NK-92 (cell line): Measurements from ENCODE around the gene TENM4.
"Not testable (repeated sequence)": the region's sequence is repeated elsewhere in the genome, so short reads cannot be mapped to it uniquely, and the experiment has no call there.

Experiments used
- DNase-seq: peaks from one replicate; lab custom pipeline; 2025; ENCODE audit not compliant: unreplicated experiment; lab: John Stamatoyannopoulos, UW

TENM4 gene

DNA sequence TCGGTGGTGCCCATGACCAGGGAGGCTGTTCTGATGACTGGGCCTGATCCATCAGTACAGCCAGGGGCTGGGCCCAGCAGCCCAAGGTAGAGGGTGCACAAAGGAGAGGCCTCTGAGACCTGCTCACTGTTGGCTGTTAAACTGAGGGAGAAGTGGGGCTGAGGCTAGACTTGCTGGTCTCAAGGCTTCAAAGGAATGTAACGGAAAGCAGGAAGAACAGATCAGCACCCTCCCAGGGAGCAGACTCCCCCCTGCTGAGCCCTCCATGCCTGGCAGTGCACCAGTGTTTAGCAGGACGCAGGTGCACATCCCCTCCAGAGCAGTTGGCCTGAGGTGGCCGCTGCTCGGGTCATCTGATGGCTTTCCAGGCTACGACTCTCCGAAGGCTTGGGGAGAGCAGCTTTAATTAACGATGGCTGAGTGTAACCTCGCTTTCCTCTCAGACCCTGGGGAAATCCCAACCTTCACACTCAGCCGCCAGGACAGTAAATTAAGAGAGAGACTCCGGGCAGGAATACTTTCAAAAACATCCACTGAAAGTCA lies 610.5 kb downstream of the TENM4 start:
- no peak for DNase-seq

DNA sequence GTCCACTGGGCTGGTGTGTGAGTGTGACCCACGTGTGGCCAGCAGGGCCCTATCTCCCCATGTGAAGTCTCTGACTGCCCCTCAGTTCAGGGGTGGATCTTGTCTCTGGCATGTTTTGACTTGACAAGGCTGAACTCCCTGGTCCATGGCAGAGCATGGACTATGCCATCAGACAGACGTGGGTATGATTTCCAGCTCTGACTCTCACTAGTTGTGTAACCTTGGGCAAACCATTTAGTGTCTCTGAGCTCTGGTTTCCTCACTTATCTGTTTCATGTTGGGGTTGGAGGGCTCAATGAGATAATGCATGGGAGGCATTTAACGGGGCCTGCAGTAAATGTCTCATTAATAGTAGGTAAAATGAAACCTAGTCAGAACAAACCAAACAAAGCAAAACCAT lies 611.7 kb downstream of the TENM4 start:
- DNase-seq, result no peak

DNA sequence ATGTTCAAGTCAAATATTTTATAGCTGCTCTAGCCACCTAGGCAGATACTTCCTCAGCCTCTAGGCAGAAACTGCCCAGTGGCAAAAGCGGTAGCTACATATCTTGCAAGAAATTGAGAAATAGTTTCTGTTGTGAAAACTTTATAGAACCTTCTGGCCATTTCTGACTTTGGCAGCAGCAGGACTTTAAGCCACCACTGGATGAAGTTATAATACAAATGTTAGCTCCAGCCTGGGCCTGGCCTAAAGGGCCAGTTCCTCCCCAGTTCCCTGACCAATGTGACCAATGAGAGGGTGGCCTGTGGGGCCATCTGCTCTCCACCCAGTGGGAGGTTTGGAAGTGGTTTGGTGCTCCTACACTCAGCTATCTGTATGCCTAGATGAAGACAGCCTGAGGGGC lies 612.2 kb downstream of the TENM4 start:
- DNase-seq, result no peak

DNA sequence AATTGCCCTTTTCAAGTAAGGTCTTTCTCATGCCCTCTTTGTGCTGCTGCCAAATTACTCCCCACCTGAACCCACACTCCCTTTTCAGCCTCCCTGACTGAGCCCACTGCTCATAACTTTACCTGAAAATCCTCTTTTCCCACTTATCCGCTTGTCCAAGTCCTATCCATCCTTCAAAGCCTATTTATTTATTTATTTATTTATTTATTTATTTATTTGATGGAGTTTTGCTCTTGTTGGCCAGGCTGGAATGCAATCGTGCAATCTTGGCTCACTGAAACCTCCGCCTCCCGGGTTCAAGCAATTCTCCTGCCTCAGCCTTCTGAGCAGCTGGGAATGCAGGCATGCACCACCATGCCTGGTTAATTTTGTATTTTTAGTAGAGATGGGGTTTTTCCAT lies 613.5 kb downstream of the TENM4 start:
- not testable (repeated sequence) for DNase-seq

DNA sequence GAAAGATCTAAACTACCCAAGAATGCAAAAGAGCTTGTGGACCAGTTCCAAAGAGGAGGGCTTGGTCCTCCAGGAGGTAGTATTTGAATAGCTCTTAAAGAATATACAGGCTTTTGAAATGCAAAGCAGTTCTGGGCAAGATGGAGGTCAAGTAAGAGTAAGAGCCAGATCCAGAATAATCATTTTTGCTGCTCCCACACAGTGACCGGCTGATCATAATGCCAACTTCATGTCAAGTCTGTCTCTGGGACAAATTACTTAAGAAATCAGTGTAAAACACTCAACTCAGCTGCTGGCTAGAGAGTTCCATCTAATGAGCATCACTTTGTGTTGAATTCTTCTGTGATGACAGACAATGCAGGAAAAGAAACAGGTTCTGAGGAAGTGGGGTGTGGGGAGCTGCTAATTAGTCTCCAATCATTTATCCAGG lies 615.2 kb downstream of the TENM4 start:
- DNase-seq, result no peak

DNA sequence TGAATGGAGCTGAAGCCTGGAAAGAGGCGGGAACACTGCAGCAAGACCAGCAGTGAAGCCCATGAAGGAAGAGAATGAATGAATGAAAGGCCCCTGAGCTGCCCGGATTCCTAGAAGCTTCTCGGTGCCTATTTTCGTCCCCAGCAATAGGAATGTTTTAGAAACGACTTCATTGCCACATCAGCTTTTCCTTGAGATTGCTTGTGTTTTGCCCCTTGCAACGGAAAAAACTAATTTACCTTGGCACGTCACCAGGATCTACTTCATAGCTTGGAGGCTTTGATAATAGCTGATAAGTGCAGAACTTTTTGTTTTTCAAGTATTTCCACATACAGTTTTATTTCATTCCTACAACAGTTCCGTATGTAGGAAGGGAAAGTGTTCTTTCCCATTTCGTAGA lies 617.2 kb downstream of the TENM4 start:
- DNase-seq, result no peak

DNA sequence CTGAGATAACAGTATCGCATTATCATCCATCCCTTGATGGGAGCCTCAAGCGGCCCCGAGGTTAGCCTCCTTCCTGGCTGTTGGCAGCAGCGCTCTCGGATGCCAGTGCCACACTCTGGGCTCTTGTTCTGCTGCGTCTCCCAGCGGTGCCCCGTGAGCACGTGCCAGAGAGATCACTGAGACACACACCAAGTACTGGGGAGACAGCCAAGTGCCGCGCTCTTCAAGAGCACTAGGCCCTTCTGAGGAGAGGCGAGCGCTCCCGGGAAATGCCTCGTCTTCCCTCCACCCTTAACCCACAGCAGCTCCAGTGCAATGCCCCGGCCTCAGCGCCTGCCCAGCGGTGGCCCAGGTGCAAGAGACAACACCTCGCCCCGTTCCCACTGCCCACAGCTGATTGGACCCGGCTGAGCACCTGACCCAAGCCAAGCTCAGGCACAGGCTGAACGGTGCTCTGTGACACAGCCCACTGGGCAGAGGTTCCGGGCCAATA lies 617.9 kb downstream of the TENM4 start:
- no peak for DNase-seq

DNA sequence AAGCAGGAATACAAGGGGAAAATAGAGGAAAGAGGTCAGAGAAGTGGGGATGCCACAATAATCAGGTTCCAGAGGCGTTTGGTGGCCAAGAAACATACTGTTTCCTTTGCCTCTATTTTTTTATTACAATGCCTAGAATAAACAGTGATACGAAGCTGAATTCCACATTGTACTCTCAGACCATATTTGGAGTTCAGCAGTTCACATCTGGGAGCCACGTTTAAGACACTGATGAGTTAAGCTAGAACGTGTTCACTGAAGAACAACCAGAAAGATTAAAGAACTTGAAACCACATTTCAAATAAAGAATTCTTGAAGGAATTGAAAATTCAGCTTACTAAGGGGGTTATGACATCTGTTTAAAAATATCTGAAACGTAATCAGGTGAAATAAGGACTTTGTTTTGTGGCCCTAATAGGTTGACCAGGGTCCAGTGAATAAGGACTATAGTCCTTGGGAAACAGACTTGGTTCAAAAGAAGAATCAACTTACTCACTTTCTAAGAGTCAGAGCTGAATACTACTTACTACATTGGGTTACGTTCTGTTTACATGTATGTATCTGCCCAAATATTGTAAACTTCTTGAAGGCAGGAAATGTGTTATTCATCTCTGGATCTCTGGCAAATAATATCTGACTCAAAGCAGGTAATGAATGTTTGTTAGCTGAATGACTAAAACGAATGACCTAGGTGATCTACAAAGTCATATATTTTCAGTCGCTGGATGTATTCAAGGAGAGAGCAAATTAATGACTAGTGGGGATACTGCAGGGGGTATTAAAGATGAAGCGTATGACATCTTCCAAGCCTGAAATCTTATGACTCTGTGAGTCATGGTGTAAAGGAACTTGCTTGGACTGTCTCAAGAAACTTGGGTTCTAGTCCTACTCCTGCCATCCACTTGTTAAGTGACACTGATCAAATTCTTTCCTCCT lies 619.2 kb downstream of the TENM4 start:
- DNase-seq, result no peak

DNA sequence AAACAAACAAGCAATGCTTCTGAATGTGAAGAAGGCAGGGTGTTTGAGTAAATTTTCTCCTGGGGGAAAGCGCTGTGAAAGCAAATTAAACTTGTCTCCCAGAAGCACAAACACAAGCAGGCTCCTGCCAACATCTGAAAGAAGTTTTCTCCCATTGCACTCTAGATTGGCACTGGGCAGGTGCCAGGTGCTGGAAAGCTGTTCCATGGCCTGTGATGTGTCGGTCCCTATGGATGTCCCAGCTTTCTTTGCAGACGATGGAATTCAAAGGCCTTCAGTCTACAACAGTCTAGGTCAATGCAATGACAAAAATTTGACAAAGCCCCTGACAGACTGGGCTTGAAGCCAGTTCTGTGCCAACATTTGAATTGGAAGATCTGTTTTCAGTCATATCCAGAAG lies 620.1 kb downstream of the TENM4 start:
- no peak for DNase-seq

DNA sequence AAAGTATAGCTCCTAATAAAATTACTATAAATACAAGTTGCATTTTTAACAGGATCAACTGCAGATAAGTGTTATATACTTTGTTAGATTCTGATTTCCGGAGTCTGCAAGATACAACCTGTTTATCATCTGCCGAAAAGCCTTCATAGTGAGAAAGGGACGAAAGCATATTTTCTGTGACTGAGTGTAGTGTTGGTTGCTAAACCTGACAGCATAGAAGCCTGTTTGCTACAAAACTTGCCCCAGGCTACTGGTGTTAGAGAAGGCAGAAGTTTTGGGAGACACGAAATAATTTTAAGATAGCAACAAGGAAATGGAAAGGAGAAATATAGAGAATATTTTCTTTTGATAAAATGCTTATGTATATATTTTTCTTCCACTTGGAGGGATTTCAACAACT lies 622.6 kb downstream of the TENM4 start:
- DNase-seq, result no peak

DNA sequence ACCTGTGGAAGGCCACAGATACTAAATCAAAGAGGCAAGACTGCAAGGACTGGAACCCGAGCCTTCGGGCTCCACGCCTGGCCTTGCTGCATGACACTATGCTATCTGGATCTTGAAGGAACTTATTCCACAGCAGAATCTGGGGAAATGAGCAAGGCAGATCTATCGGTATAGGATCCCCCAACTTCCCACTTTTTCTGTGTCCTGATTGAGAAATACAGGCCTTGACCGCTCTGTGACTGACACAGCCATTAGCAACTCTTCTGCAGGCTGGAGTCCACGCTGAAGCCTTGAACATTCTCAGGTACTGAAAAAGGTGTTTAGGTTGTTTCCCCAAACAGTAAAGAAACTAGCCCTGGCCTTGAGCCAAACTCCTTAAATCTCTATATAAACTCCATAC lies 625.0 kb downstream of the TENM4 start:
- DNase-seq, result no peak

DNA sequence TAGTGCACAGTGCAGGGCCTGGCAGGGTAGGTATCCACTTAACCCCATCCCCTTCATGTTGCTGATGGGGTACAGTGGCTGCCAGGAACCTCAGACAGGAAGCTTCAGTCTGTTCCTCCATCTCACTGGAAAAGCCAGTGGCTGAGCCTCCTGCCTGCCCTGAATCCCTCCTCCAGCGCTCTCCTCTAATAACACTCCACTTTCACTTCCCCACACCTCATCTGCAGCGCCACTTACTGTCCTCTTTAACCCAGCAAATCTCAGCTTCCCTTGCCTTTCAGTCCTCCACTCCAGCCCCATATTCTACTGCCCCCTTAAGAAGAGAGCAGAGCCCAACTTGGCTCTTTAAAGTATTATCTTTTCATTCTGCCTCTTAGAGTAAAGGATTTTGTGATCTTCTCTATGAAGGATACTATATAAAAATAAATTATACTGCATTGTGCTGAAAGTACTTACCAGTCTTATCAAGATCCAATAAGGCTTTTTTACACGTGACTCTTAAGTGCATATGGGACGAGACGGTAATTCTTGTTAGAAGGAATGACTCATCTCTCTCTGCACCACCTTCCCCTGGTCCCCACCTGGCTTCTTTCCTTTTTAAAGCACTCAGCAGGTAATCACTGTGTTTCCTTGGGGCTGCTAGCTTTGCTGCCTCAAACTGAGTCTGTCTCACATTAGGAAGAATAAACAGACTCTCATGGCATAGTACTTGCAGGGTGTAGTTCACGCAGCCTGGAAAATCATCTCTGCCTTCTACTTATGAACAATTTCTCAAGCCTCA lies 628.1 kb downstream of the TENM4 start:
- DNase-seq, result no peak

DNA sequence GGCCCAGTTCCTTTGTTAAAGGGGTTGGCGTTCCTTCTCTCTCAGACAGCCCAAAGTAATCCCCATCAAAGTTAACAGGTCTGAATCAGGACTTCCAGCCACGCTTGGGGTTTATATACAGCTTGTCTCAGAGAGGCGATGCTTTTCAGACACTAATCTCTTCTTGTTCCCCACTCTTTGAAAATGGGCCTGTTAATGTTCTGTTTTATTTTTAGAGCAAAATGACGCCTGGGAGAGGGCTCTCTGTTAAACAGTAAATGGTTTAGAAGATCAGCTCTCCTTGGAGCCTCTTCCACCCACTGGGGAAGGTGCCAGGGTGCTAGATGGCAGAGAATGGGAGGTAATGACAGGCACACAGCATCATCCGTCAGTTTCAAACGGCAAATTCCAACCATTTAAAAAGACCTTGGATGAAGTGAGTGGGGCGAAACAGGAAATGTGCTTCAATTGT lies 630.2 kb downstream of the TENM4 start:
- no peak for DNase-seq

DNA sequence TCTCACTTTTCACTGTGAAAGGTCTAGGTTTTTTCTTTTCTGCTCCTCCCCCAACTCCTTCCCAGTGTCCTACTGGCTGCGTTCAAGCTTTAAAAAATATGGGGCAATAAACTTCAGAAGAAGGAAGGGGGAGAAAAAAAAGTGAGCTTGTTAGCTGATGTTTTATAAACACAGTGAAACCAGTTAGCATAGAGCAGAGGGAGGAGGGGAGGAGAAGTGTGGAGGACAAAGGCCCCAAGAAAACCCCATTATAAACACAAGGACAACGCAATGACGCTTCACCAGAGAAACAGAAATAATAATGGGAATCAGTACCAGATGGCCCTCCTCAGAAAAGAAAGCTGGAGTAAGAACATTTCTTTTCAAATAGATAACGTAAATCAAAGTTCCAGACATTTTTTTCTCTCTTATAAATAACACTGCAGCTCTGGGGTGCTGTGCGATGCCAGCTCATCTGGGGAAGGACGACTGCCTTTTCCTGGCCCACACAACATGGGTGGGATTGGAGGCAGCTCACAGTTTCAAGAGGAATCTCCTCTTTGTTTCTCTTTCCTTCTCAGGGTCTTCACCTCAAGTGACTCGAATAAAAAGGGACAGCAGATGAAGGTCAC lies 630.8 kb downstream of the TENM4 start:
- DNase-seq, result no peak

DNA sequence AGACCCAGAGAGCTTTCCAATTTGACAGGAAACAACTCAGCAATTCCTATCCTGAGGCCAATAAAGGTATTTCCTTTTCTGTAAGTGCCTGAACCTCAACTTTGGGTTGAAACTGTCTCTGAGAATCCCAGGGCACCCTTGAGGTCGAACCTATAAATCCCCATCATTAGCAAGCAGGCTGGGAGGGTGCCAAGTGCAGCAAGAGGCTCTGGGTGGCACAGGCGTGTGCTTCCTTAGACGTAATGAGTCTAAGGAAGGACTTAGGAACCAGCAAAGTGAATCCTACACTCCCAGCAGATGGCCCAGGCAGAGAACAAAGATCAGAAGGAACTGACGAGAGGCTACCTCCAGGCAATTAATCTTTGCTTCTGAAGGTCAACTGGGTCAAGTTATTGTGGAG lies 631.9 kb downstream of the TENM4 start:
- no peak for DNase-seq

DNA sequence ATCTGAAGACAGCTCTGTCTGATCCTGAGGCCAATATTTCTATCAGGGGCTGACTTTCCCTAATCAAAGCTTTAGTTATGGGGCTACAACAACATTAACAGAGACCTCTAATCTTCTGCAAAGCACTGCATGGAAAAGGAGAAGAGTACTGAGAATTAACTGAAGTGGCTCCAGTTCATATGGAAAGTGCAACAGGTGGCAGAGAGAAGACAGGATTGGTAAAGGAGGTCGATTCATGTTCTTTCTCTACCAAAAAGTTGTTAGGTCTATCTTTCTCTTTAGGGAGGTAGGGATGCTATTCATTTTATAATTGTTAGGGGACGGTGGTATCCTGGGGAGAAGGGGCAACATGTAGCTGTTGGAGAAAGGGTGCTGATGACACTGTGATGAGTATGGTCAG lies 633.5 kb downstream of the TENM4 start:
- no peak for DNase-seq

DNA sequence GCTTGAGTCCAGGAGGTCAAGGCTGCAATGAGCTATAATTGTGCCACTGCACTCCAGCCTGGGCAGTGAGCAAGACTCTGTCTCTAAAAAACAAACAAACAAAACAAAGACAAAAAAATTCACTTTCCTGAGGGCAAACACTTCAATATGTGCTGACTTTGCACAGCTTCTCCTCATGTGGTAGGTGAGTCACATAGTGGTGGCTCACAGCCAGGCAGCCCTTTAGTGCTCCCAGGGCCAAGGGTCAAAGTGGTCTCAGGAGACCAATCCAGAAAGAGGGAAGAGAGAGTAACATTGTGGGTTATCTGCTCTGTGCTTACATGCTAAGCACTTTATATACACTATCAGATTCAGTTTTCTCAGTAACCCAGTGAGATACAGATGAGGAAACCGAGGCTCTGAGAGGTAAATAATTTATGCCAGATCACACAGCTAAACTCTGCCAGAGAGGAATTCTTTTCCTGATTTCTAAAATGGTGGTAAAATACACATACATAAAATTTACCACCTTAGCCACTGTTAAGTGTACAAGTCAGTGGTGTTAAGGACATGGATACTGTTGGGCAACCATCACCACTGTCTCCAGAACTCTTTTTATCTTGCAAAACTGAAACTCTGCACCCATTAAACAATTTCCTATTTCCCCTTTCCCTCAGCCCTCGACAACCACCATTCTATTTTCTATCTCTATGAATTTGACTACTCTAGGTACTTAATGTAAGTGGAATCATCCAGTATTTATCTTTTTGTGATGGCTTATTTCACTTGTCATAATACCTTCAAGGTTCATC lies 634.4 kb downstream of the TENM4 start:
- no peak for DNase-seq

DNA sequence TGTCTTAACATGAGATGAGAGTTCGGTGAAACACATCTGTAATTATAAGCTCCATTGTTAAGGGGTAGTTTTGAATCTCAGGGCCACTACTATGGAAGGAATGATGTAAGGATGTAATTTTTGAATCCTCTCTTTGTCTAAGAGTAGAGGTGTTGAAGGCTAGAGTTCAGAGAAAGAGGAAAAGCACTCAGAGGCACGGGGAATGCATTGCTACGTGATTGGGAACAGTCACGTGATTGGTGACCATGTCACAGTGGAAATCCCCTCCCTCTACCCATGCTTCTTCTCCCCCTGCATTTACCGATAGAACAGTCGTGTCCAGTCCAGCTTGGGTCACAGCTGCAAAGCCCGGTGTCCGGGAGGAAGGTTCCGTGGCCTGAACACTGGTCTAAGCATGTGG lies 635.8 kb downstream of the TENM4 start:
- DNase-seq, result no peak

DNA sequence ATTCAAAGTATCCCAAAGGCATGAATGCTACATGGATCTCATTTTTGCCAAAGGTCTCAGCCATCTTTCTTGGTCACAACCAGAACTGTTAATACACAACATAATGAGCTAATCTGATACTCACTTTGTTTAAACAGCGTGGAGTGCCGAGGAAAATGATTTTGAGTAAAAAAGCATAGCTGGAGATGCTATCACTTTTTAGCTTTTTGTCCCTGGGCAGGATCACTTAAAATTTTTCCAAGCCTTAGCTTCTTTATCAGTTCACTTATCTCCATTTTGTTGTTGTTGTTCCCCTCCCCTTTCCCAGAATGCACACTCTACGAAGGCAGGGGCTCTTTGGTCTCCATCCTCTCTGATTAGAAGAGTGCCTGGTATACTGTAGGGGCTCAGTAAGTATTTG lies 636.8 kb downstream of the TENM4 start:
- DNase-seq, result no peak

DNA sequence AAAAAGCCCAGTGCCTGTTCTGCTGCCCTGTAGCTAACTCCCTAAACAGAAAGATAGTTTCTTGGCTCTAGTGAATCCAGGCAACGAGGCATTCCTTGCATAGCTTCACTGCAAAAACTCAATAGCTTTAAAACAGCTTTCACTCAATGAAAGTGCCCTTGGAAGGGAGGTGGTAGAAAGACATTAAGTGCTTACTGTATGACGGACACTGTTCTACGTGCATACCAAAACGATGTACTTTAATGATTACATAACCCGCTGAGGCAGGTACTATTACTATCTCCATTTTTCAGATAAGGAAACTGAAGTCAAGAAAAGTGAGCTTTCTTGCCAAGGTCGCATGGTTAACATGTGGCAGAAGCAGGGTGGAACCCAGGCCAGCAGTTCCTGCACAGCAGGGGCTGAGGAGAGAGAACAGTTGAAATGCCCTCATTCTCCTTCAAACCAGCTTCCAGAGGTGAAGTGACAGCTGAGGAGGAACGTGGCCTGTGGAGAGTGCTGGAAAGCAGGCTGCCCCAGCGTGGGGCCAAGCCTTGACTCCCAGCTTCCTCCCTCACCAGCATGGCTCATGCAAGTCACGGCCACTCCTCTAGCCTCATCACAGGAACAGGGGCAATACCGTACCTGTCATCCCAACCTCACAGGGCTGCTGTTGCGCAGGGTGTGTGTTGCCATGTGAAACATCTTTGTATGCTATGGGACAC lies 638.6 kb downstream of the TENM4 start:
- DNase-seq, result no peak
